Activated T-cell treated with anti-CD3 and anti-CD28 coated beads, Interleukin-2, amount 50 U/mL, for 72 hours (primary cell): ENCODE measurements around the gene CLASP2. TPM values are rescaled to one million over a fixed set of nuclear protein-coding genes. Genes with fewer than 3 reads are reported as not detected.

Experiments used
- ATAC-seq, 2 donors: fragments of 150-1000 bp; cut with Tn5 transposase; replicated peaks in 1 of 2; 2 replicates each; pipeline ENCODE4 v1.10.0; 2021; ENCODE audit warnings: moderate library complexity in 2 of 2, mild to moderate bottlenecking in 1 of 2
- DNase-seq, 2 donors: peaks; one replicate each; pipeline ENCODE4 v3.0.0; 2021 to 2022; ENCODE audit warnings: mixed read lengths in 1 of 2
- H3K27ac Mint-ChIP-seq: one replicate; pipeline ENCODE4 v1.8.0; 2022; ENCODE audit warnings: mild to moderate bottlenecking, moderate library complexity, mixed read lengths
- H3K27me3 Mint-ChIP-seq: one replicate; pipeline ENCODE4 v1.8.0; 2022; ENCODE audit warnings: low read depth, mixed read lengths
- H3K36me3 Mint-ChIP-seq, 2 donors: one replicate each; pipeline ENCODE4 v1.8.0; 2022; ENCODE audit warnings: mixed read lengths in 2 of 2, mild to moderate bottlenecking in 1 of 2; ENCODE audit not compliant: insufficient read depth in 2 of 2
- H3K4me1 Mint-ChIP-seq: one replicate; pipeline ENCODE4 v1.8.0; 2022; ENCODE audit warnings: low read depth, mixed read lengths
- H3K4me3 Mint-ChIP-seq, 2 donors: one replicate each; pipeline ENCODE4 v1.8.0; 2022; ENCODE audit warnings: mild to moderate bottlenecking in 2 of 2, mixed read lengths in 2 of 2, moderate library complexity in 2 of 2
- H3K9me3 Mint-ChIP-seq, 2 donors: one replicate each; pipeline ENCODE4 v1.8.0; 2022; ENCODE audit warnings: mixed read lengths in 2 of 2
- total RNA-seq, 2 donors: library from RNA; stranded (reverse); gene quantifications; one replicate each; pipeline ENCODE4 v1.2.3, GENCODE V29; 2022

CLASP2 gene
- total RNA-seq, 2 donors from 2014 or later, result 58.5 to 68.5 TPM

- DNase-seq (no peak), ATAC-seq (peak in 1 of 2 donors; percentile 70)
- Mint-ChIP-seq H3K4me3 (no peak overlapping the region), H3K27me3 (no peaks in the 10 kb centered on the region), H3K9me3 (no peaks in the 10 kb centered on the region), H3K4me1 (peaks cover 23% of the 10 kb centered on the region), H3K36me3 (peaks cover 0 to 3% of the 10 kb centered on the region in 2 donors), H3K27ac (no peak overlapping the region)
Measured at GRCh38 chr3:33648793-33649192, 69.3 kb downstream of the CLASP2 start.

- ATAC-seq (no peak), DNase-seq (no peak)
- Mint-ChIP-seq H3K4me1 (peaks cover 28% of the 10 kb centered on the region), H3K36me3 (peaks cover 0 to 3% of the 10 kb centered on the region in 2 donors), H3K4me3 (no peak overlapping the region), H3K27me3 (no peaks in the 10 kb centered on the region), H3K9me3 (no peaks in the 10 kb centered on the region), H3K27ac (no peak overlapping the region)
Measured at GRCh38 chr3:33646406-33646805, 71.6 kb downstream of the CLASP2 start.

- H3K27ac Mint-ChIP-seq, result peak overlapping the region; percentile 70
- peak; percentile 26 to 34 for DNase-seq
- peaks cover 23% of the 10 kb centered on the region for H3K4me1 Mint-ChIP-seq
- H3K9me3 Mint-ChIP-seq, result no peaks in the 10 kb centered on the region
- peak; percentile 79 to 80 for ATAC-seq
- no peaks in the 10 kb centered on the region for H3K27me3 Mint-ChIP-seq
- H3K36me3 Mint-ChIP-seq, result peaks cover 0 to 3% of the 10 kb centered on the region in 2 donors
- H3K4me3 Mint-ChIP-seq, result peak overlapping the region; percentile 37 to 90
Measured at GRCh38 chr3:33645060-33645647, 72.9 kb downstream of the CLASP2 start.

- DNase-seq (no peak), ATAC-seq (no peak)
- Mint-ChIP-seq H3K4me3 (no peak overlapping the region), H3K27me3 (no peaks in the 10 kb centered on the region), H3K27ac (no peak overlapping the region), H3K4me1 (peaks cover 27% of the 10 kb centered on the region), H3K9me3 (no peaks in the 10 kb centered on the region), H3K36me3 (peaks cover 0 to 3% of the 10 kb centered on the region in 2 donors)
Measured at GRCh38 chr3:33644582-33644981, 73.5 kb downstream of the CLASP2 start.

- H3K9me3 Mint-ChIP-seq, result no peaks in the 10 kb centered on the region
- H3K4me1 Mint-ChIP-seq, result peaks cover 21% of the 10 kb centered on the region
- ATAC-seq, result no peak
- H3K4me3 Mint-ChIP-seq, result no peak overlapping the region
- no peaks in the 10 kb centered on the region for H3K27me3 Mint-ChIP-seq
- H3K27ac Mint-ChIP-seq, result no peak overlapping the region
- DNase-seq, result no peak
- peaks cover 0 to 3% of the 10 kb centered on the region in 2 donors for H3K36me3 Mint-ChIP-seq
Measured at GRCh38 chr3:33642806-33643205, 75.2 kb downstream of the CLASP2 start.

- peaks cover 10% of the 10 kb centered on the region for H3K4me1 Mint-ChIP-seq
- H3K27me3 Mint-ChIP-seq, result no peaks in the 10 kb centered on the region
- H3K27ac Mint-ChIP-seq, result no peak overlapping the region
- H3K9me3 Mint-ChIP-seq, result no peaks in the 10 kb centered on the region
- DNase-seq (no peak), ATAC-seq (no peak)
- H3K4me3 Mint-ChIP-seq, result no peak overlapping the region
- no peaks in the 10 kb centered on the region for H3K36me3 Mint-ChIP-seq
Measured at GRCh38 chr3:33639889-33640288, 78.2 kb downstream of the CLASP2 start.

GRCh38 chr3:33637482-33637881, 80.6 kb downstream of the CLASP2 start:
- ATAC-seq, result no peak
- no peak overlapping the region for H3K4me3 Mint-ChIP-seq

GRCh38 chr3:33636125-33636850, 81.8 kb downstream of the CLASP2 start:
- no peak for ATAC-seq
- no peak for DNase-seq
- Mint-ChIP-seq H3K27ac (no peak overlapping the region), H3K4me3 (no peak overlapping the region), H3K9me3 (no peaks in the 10 kb centered on the region), H3K36me3 (no peaks in the 10 kb centered on the region), H3K27me3 (no peaks in the 10 kb centered on the region), H3K4me1 (peaks cover 4% of the 10 kb centered on the region)

More at GRCh38 chr3:33637482-33637881, 80.6 kb downstream of the CLASP2 start:
- no peaks in the 10 kb centered on the region for H3K9me3 Mint-ChIP-seq
- H3K36me3 Mint-ChIP-seq, result no peaks in the 10 kb centered on the region
- H3K4me1 Mint-ChIP-seq, result peaks cover 6% of the 10 kb centered on the region
- DNase-seq, result no peak
- no peak overlapping the region for H3K27ac Mint-ChIP-seq
- no peaks in the 10 kb centered on the region for H3K27me3 Mint-ChIP-seq

GRCh38 chr3:33634262-33634661, 83.8 kb downstream of the CLASP2 start:
- H3K36me3 Mint-ChIP-seq, result no peaks in the 10 kb centered on the region
- no peaks in the 10 kb centered on the region for H3K27me3 Mint-ChIP-seq
- H3K27ac Mint-ChIP-seq, result no peak overlapping the region
- ATAC-seq, result no peak
- no peak overlapping the region for H3K4me3 Mint-ChIP-seq
- DNase-seq, result no peak
- H3K9me3 Mint-ChIP-seq, result no peaks in the 10 kb centered on the region
- H3K4me1 Mint-ChIP-seq, result no peaks in the 10 kb centered on the region

- ATAC-seq (no peak), DNase-seq (no peak)
- H3K36me3 Mint-ChIP-seq, result no peaks in the 10 kb centered on the region
- H3K4me3 Mint-ChIP-seq, result no peak overlapping the region
- no peaks in the 10 kb centered on the region for H3K4me1 Mint-ChIP-seq
- H3K9me3 Mint-ChIP-seq, result no peaks in the 10 kb centered on the region
- H3K27ac Mint-ChIP-seq, result no peak overlapping the region
- H3K27me3 Mint-ChIP-seq, result no peaks in the 10 kb centered on the region
Measured at GRCh38 chr3:33629219-33629618, 88.8 kb downstream of the CLASP2 start.

- H3K4me1 Mint-ChIP-seq, result no peaks in the 10 kb centered on the region
- H3K27ac Mint-ChIP-seq, result no peak overlapping the region
Measured at GRCh38 chr3:33624756-33625155, 93.3 kb downstream of the CLASP2 start.

GRCh38 chr3:33613041-33613440, 105.0 kb downstream of the CLASP2 start:
- no peak for ATAC-seq
- no peaks in the 10 kb centered on the region for H3K27me3 Mint-ChIP-seq
- no peak for DNase-seq

More at GRCh38 chr3:33624756-33625155, 93.3 kb downstream of the CLASP2 start:
- DNase-seq, result no peak
- Mint-ChIP-seq H3K36me3 (peaks cover 2% of the 10 kb centered on the region in 2 donors), H3K27me3 (no peaks in the 10 kb centered on the region), H3K9me3 (no peaks in the 10 kb centered on the region), H3K4me3 (no peak overlapping the region)
- no peak for ATAC-seq

GRCh38 chr3:33612607-33613006, 105.4 kb downstream of the CLASP2 start:
- Mint-ChIP-seq H3K27me3 (no peaks in the 10 kb centered on the region), H3K4me1 (no peaks in the 10 kb centered on the region), H3K9me3 (no peaks in the 10 kb centered on the region), H3K4me3 (no peak overlapping the region), H3K36me3 (peaks cover 0 to 2% of the 10 kb centered on the region in 2 donors), H3K27ac (no peak overlapping the region)
- no peak for ATAC-seq
- no peak for DNase-seq

More at GRCh38 chr3:33613041-33613440, 105.0 kb downstream of the CLASP2 start:
- Mint-ChIP-seq H3K36me3 (peaks cover 0 to 2% of the 10 kb centered on the region in 2 donors), H3K9me3 (no peaks in the 10 kb centered on the region), H3K4me3 (no peak overlapping the region), H3K4me1 (no peaks in the 10 kb centered on the region), H3K27ac (no peak overlapping the region)
